Left forelimb (tissue), 1 donor: ENCODE results near the gene GLOD4.
A peak's percentile ranks its signal among the peaks of the same experiment; 100 is the strongest.

Experiments
- DNase-seq: peaks from one replicate; pipeline ENCODE4 v3.0.0-alpha.2; 2018; ENCODE audit warnings: low spot score

Gene GLOD4

DNA sequence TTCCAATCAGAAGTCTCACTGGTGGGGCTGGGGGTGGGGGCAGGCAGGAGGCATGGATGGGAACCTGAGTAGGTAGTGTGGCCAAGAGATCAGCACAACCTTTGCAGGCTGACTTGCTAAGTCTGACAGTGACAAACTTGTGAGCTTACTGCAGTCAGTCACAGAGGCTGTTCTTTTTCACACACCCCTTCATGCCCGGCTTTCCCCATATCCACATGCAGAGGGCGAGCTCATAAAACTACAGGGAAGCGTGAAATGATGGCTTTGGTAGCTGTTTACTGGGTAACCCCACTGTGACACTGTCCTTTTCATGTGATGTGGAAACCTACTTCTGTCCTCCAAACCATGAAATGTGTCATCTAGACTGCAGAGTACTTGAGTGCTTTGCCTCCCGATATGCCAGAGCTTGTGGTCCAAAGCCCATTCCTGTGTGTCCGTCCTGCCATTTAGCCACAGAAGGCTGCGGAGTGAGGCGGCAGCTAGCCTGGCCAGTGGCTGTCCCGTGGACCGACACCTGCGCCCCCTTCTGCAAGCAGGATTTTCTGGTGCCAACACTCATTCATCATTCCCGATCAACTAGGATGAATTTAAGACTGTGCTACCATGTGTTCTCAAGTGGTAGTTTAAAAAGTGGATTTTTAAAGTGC, 39.8 kb downstream of the GLOD4 start:
- no peak for DNase-seq

DNA sequence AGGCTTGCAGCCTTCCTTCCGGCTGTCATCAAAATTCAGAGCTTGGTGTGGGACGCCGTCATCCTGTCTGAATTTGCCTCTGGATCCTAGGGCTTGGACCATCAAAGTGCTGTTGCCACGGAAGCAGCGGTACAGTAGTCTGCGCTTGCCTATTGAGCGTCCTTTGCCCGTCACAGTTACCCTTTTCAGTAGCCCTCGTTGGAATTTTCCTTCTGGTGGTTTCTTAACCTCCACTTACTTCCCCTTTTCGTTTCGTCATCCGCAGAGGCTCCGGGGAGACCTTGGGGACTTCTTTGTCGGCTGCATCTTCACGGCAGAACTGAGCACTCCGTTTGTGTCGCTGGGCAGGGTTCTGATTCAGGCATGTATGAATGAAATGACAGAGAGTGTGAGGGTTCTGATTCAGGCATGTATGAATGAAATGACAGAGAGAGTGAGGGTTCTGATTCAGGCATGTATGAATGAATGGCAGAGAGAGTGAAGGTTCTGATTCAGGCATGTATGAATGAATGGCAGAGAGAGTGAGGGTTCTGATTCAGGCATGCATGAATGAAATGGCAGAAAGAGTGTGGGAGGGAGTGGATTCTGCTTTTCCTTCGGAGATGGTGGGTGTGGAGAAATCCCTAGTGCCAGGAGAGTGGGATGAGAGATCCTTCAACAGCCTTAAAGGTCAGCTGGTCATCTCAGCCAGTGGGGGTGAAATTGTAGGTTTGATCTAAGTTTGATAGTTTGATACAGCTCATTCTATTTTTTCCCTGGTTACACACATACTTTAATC, 41.7 kb downstream of the GLOD4 start:
- no peak for DNase-seq

DNA sequence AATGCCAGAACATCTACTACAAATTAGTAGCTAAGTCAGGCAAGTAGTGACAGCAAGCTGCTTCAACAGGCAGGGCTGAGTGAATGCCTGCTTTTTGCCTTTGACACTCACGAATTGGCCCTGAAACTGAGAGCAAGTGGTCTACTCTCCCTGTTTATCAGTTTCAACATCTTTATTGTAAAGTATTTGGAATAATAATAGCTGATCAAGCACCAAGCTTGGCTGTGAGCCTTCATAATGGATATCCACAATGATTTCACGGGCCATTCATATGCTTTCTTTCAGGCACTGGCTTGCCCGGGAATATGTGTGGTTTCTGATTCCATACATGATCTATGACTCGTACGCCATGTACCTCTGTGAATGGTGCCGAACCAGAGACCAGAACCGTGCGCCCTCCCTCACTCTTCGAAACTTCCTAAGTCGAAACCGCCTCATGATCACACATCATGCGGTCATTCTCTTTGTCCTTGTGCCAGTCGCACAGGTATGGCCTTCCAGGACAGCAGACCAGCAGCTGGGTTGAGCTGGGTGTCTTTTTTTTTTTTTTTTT, 44.4 kb downstream of the GLOD4 start:
- no peak for DNase-seq

DNA sequence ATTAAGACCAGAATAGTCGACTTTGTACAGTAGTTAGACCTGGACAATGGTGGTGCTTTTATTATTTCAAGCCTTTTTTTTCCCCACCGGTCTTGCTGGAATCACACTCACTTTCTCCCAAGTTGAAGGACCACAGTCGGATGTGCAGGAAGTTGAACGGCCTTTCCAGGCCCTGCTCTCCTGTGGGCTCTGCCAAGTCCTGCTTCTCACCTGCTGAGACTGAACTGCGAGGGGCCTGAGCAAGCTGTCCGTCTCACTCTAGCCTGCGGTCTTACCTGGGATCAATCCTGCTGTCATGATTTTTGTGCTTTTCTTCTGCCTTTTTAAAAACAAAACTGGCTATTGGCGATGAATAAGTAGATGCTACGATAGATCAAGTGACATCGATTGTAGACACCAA, 48.3 kb downstream of the GLOD4 start:
- no peak for DNase-seq

DNA sequence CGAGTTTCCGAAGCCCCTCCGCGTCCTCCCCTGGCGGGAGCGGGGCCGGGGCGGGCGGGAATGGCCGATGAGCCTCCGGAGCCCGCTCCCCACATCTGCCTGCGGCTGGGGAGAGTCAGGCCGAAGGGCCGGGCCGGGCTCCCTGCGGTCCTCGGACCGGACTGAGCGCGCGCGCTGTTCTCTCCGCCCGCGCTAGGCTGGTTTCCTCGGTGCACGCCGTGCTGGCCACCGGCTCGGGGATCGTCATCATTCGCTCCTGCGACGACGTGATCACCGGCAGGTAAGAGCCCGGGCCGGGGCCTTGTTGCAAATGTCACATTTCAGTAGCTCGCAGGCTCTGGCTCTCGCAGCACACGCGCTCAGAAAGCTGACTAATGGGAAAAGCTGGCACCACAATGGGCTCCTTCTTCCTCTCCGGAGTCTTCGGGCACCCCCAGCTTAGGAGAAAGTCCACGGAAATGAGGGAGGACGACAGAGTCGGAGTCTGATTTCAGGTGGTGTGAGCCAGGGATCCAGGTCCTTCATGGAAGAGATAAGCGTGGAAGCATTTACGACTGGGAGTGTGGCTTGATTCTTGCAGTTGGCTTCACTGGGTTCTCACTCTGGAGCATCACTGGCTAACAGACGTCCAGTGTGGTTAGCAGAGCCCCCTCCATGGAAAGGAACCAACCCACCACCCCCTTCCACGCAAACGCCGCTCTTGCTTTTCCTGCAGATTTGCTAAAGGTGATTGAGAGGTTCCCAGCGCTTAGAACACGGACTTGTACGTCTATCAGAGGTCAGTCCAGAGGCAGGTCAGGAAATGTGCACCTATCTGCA, 49.0 kb downstream of the GLOD4 start:
- DNase-seq, result no peak

DNA sequence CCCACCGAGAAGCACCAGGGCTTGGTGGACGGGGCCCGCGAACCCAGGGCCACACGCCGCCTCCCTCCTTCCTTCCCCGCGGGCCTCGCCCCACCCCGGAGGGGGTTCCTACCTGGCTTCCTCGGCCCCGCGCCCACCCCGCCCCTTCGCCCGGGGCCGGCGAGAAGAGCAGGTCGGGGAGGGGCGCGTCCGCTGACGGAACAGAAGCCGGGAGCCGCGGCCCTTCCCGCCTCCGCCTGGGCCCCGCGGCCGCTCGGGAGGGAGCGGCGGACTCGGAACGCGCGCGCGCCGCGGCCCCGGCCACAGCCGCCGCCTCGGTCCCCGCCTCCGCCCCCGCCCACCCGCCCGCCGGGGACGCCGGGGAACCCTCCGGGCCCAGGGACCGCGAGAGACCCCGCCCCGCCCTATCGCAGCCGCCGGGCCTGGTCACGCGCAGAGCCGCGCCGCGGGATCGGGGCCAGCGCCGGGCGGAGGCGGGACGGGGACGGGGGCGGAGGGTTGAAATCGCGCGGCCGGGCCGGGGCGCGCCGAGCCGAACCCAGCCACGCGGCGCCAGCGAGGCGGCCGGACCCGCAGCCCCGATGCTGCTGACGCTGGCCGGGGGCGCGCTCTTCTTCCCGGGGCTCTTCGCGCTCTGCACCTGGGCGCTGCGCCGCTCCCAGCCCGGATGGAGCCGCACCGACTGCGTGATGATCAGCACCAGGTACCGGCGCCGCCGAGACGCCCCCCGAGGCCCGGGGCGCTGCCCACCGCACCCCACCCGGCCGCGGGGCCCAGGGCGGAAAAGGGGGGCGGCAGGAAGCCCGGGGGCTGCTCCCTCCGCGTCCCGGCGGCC, 49.8 kb downstream of the GLOD4 start, which contains the start of gene TLCD3A:
Gene TLCD3A (plus strand): TSS at position 530 of the 835 bp plus-strand sequence. CDS start 52 bp downstream, at position 582.
- DNase-seq, result peak; percentile 85

DNA sequence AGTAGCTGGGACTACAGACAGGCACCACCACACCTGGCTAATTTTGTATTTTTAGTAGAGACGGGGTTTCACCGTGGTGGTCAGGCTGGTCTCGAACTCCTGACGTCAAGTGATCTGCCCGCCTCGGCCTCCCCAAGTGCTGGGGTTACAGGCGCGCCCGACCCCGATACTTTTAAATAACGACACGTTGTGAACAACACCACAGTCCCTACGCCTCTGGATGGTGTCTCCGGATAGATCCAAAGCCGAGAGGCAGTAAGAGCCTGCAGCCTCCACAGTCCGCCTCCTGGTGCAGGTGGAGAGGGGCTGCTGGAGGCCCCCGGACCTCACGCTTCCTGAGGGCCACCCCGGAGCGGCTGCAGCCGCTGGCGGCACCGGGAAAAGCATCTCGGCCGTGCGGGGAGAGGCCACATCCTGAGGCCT, 50.4 kb downstream of the GLOD4 start:
- DNase-seq, result no peak

DNA sequence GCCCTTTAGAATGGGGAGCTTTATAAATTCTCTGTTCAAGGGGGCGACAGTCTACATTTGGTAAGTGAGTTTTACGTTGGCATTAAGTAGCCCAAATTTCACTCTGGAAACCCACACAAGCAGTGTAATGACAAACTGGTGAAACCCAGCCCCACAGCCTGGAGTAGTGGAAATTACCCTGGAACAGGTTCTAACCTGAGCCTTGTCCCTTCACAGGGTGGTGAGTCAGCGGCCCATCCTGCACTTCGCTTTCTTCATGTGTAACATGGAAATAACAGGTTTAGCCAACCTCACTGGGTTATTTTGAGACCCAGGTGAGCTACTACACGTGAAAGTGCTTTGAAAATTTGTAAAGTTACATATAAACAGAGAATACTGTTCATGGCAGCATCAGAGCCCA, 53.2 kb downstream of the GLOD4 start:
- DNase-seq, result no peak

DNA sequence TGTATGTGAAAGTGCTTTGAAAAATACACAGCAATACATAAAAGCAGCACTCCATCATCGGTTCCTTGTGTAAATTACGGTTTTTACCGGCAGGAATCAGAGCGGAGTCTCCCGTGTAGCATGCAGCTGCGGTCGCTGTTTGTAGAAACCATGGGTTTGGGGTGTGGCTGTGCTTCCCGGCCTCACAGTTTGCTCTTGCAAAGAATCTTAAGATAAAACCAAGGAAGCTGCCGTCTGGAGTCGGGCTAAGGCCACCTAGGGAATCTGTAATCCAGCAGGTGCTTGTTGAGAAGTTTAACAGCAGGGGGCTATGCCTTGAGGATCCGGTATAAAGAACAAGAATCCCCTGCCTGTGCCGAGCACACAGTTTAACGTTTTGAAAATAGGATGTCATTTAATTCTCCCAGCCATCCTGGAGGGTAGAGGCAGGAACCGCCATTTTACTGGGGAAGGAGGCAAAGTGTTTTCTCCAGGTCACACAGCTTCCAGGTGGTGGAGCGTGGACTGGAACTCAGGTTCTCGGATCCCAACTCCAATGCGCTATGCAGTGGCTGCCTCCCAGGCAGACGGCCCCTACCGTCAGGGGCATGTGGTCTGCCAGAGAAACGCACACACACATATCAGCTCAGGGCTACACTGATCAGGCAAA, 55.7 kb downstream of the GLOD4 start:
- no peak for DNase-seq

DNA sequence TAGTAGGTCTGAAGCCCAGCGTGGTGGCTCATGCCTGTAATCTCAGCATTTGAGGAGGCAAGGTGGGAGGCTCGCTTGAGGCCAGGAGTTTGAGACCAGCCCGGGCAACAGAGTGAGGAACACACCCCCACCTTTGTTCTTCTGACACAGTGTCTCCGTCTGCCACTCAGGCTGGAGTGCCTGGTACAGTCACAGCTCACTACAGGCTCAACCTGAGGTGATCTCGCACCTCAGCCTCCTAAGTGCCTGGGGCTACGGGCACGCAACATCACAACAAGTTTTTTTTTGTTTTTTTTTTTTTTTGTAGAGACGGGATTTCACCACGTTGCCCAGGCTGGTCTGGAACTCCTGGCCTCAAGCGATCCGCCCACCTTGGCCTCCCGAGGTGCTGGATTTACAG, 56.3 kb downstream of the GLOD4 start:
- no peak for DNase-seq

DNA sequence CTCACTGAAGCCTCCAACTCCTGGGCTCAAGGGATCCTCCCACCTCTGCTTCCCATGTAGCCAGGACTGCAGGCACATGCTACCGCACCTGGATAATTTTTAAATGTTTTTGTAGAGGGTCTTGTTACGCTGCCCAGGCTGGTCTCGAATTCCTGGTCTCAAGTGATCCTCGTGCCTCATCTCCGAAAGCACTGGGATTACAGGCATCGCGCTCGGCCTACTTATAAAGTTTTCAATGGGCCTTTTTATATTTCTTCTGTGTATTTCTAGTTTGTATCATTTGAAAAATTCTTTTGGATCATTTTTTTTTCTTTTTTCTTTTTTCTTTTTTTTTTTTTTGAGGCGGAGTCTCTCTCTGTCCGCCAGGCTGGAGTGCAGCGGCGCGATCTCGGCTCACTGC, 57.0 kb downstream of the GLOD4 start:
- no peak for DNase-seq

DNA sequence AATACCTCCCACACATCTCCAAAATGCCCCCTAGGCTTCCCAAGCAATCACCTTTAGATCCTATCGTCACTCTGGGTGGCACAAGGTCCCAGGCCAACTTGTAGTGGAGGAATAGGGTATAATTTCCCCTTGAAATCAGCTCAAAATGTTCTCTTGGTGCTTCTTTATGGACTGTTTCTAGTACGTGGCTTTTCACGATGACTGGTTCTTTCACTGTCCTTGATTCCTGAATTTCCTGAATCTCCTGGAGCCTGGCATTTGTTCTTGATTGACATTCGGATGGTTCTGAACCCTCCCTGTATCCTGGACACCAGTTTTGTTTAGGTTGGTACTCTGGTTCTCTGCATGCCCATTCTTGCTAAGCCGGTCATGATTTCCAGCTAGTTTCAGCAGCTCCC, 60.5 kb downstream of the GLOD4 start:
- DNase-seq, result no peak

DNA sequence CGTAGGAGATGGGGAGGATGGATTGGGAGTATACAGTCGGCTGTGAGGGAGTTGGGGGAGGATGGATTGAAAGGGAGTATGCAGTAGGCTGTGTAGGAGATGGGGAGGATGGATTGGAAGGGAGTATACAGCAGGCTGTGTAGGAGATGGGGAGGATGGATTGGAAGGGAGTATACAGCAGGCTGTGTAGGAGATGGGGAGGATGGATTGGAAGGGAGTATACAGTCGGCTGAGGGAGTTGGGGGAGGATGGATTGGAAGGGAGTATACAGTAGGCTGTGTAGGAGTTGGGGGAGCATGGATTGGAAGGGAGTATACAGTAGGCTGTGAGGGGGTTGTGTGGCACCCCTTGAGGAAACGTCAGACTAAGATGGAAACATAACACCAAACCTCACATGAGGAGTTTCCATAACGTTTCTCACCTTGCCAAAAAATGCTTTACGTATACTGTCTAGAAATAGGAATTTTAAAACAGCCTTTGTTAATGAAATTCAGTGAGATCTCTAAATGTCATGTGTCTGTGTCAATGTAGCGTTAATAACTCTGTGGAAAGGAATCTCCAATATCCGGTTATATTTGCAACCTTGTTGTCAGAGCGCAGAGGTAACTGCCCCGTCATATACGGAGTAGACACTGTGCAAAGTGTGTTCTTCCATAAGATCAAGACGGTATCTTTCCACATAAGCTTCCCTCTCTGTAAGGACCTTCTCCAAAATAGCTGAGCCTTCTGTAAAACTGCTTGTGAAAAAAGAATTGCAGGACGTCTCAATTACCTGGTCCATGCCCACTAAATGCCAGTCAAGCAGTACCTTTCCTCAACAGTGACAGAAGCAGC, 61.2 kb downstream of the GLOD4 start:
- DNase-seq, result no peak

DNA sequence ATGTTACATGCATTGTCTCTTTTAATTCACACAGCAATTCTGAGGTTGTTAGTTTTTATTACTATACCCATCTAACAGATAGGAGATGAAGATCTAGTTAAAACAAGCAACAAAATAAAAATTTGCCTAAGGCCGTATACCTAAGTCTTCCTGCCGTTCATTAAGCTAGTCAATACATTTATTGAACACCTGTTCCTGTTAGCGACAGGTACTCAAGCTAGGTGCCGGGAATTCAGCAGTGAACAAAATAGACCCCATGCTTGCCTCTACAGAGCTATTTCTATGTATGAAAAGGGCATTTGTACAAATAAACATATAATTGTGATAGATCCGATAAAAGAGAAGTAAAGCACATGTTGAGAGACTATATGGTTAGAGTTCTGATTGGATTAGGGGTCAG, 64.0 kb downstream of the GLOD4 start:
- no peak for DNase-seq
